GM18858 (cell line): ENCODE measurements around the gene CELF6.
"Not testable (repeated sequence)": the region's sequence is repeated elsewhere in the genome, so short reads cannot be mapped to it uniquely, and the experiment has no call there.

Source experiments
- ATAC-seq: cut with Tn5 transposase; IDR thresholded peaks from one replicate; pipeline ENCODE4 v1.9.1; 2021; ENCODE audit not compliant: unreplicated experiment

The CELF6 gene

DNA sequence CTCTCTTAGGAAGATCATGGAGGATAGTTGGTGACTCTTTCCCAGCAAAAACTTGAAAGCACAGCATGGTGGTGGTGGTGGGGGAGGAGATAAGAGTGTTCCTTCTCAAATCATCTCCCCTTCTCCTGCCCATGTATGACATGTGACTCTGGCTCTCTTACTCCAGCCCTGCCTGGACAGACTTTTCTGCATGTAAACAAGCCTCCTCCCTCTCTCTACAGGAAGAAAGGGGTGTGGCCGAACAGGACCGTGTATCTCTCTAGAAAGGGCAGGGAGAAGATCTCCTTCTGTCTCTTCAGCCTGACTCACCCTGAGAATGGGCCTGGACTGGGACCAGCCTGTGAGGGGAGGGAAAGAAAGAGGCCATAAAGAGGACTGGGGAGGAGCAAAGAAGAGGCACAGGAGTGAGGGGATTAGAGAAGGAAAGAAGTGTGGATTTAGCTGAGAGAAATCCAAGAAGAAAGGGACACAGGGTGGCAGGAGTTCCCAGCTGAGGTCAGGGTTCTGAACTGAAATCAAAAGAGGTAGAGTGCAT lies 1.5 kb downstream of the CELF6 start:
- no peak for ATAC-seq

DNA sequence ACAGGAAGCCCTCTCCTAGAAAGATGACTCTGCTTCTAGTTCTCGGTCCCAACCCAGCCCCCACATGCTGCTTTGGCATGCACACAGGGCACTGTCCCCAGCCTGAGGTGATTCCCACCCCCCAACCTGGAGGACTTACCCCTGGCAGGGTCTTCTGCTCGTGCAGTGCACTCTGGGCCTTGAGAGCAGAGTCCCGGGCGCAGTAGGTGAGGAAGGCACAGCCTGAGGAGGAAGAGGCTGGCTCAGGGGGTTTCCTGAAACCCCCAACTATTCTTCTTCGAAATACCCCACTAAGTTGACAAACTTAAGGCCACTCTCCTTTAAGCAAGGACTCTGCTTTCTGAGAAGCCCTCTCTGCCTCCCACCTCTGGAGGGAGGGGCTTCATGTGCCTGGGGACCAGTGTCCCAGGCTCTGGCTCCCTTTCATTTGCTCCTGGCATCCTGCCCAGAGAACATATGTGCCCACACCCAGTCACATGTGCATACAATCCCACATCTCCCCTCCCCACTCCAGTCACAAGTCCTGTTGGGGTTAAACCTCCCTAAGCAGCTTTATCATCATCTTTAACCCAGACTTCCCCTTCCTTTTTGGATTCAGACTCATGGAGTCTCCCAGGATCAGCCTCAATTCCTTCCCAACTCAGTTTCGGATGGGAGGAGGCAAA lies 4.1 kb downstream of the CELF6 start:
- ATAC-seq, result no peak

DNA sequence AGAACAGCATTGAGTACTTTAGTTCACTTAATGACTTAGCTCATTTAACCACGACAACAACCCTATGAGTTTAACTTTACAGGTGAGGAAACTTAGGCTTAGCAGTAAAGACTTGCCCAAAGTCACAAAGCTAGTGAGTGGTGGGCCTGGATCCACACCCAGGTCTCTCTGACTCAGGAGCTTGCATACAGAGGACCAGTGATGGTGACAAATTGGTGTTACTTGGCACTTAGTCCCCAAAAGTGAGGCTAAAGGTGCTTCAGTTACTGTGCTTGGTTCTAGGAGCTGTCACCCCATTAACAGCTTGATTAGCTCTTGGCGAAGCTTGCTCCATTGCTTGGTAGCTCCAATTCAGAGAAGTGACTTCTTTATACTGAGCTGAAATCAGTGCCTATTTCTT lies 6.1 kb downstream of the CELF6 start:
- ATAC-seq, result no peak

DNA sequence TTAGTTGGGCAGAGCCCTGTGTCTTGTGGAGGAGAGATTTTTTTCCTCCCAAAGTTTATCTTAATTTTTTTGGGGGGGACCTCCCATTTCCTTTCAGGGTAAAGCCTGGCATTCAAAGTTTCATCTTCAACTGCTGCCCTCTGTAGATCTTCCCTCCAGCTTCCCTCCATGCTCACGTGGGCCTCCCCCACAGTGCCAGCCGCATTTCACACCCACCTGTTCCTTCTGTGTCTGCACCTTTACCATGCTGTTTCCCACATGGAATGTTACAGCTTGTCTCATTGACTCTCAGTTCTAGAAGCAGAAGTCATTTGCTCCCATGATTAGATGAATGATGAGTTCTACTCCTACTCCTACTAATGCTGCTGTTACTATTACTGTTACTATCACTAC lies 6.5 kb downstream of the CELF6 start:
- no peak for ATAC-seq

DNA sequence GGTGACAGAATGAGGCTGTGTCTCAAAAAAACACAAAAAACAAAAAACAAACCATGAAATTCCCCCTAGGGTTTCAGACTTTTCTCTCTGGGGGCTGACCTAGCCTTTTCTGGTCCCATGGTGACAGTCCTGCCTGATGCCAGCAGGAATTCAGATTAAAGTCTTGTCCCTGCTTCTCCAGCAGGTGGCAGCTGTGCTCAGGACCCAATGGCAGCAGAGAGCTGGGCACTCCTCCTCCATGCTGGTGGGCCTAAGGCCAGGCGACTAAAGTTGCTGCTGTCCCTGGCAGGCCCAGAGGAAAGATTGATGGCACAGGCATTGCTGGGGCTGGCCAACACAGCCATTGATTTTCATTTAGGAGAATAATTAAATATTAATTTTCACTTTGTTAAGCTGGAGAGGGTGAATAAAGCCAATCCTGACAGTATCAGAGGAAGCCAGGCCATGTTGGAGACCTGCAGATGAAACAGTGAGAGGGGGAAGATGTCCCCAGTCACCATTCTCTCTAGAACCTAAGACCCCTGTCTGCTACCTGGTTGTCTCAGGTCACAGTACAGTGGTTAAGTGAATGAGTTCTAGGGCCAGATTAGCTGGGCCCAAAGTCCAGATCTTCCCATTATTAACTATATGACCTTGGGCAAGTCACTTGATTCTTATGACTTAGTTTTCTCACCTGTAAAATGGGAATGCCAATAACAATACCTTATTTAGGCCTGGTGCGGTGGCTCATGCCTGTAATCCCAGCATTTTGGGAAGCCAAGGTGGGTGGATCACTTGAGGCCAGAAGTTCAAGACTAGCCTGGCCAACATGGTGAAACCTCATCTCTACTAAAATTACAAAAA lies 7.1 kb downstream of the CELF6 start:
- no peak for ATAC-seq

DNA sequence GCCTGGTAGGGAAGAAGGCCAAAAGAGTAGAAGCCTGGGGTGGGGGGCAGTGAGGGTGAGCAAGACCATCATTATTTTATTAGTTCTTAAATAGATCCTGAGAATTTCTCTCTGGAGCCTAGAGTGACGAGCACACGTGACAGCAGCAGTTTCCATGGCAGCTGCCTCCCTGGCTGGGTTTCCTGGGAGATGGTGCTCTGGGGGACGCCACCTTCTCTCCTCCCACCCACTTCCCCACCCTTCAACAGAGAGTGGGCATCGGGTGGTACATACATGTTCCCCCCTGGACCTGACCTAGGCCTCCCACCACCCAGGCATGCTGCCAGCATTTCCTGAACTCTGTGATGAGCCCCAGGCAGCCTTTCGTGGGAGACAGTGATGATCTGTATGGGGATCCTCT lies 12.9 kb downstream of the CELF6 start:
- no peak for ATAC-seq

- ATAC-seq, result no peak
Observed at GRCh38 chr15:72306211-72306785, 13.7 kb downstream of the CELF6 start.

GRCh38 chr15:72304596-72304995 lies 15.4 kb downstream of the CELF6 start:
- ATAC-seq, result no peak

DNA sequence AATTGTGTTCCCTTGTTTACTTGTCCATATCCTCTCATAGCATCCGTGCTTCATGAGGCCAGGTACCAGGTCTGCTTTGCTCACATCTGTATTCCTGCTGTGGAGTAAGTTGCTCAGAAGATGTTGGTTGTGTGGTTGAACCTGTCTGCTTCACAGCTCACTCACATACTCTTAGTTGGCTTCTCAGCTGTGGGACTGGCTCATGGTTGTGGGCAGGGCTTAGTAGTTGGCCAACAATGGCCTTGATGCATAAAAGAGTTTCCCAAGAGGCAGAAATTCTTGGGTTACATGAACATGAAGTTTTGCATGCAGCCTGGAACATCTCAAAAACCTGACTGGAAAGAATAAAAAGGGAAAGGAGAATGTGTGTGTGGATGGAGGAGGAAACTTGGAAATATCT lies 17.0 kb downstream of the CELF6 start:
- ATAC-seq, result no peak

GRCh38 chr15:72289597-72290325 lies 30.2 kb downstream of the CELF6 start:
- ATAC-seq, result no peak

- ATAC-seq, result no peak
Observed at GRCh38 chr15:72288796-72289596, 31.0 kb downstream of the CELF6 start.

DNA sequence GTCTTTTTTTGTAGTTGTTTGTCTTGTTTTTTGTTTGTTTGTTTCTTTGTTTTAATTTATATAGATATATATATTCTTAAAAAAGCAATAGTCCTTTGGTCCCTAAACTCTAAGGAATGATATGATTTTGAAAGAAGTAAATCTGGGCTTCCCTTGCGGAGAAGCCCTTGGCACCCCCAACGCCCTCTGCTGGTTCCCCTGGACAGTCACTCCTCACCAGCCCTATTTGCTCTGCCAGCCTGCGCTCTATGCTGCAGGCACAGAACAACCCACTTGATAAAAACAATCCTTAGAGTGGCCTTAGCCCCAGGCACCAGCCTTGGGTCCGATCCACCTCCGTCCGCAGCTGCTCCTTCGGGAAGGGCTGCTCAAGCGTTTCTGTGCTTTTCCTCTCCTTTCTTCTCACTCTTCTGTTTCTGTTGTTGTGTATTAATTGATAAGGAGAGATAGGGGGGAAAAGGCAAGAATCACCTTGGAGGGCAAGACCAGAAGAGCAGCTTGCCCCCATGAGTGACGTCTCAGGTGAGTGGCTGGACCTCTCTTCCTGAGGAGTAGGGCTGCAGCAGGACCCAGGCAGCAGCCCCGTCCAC lies 33.9 kb downstream of the CELF6 start:
- no peak for ATAC-seq

DNA sequence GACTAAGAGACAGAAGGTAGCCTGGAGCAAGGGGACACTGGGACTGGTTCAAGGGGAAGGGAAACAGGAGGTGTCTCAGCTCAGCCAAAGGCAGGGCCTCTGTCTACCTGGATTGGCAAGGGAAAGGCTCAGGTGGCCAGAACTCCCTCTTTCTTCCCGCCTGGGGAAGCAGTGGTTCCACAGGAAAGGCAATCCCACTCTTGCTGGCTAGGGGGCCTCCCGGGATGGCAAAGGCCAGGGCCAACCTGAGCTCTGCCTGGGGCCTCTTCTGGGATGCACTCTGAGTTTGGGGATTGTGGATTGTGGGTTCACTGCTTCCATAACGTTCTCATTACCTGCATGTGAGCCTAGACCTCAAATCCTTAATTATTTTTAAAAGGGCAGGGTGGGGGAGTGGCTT lies 34.6 kb downstream of the CELF6 start:
- no peak for ATAC-seq

- no peak for ATAC-seq
Observed at GRCh38 chr15:72284781-72285180, 35.2 kb downstream of the CELF6 start.

GRCh38 chr15:72281713-72282112 lies 38.2 kb downstream of the CELF6 start:
- no peak for ATAC-seq

DNA sequence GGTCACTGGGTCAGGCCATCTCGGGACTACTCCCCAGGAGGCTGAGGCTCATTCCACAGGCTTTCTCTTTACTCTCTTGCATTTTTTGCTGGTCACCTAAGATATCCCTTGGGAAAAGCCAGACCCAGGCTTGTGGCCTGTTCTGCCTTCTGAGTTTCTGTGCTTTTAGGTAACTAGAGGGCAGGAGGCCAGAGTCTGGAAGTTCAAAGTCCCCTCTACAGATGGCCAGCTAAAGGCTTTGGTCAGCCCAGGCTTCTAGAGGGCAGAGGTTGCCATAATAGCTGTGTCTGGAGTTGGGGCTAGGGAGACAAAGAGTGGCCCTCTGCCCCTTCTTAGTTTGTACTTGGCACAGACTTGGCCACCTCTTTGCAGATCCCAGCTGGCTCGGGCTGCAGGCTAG lies 39.2 kb downstream of the CELF6 start:
- ATAC-seq, result no peak

- no peak for ATAC-seq
Observed at GRCh38 chr15:72278737-72279136, 41.2 kb downstream of the CELF6 start.

DNA sequence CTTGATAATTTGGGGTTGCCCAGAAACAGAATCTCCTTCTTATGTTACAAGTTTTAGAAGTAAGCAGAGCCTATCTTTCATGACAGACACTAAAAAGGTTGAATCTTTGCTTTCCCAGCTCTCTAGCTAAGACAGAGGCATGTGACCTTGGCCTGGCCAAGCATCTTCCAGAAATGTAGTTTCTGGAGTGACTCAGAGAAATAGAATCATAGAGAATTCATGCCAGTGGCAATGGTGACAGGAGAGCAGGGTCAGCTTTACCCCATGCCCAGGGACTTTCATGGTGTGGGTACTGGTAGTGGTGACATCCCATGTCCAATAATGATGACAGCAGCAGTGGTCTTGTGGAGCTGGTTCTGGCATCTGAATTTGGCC lies 43.6 kb downstream of the CELF6 start:
- no peak for ATAC-seq

DNA sequence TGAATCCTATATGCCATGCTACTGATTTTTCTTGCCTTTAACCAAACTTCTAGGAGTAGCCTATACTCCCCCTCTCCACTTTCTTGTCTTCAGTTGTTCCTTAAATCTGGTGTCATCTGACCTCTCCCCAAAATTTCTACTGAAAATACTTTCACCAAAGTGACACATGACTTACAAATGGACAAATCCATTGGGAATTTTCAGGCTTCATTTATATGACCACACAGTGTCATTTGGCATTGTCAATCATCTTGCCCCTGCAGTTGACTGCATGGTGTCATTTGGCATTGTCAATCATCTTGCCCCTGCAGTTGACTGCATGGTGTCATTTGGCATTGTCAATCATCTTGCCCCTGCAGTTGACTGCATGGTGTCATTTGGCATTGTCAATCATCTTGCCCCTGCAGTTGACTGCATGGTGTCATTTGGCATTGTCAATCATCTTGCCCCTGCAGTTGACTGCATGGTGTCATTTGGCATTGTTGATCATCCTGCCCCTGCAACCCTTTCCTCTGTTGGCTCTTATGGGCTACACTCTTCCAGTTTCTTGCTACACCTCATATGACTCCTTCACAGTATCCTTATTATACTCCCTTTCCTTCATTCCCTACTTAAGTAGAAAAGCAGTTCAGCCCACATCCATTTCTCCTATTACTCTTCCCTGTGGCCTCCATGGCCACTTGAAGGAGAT lies 44.2 kb downstream of the CELF6 start:
- ATAC-seq, result not testable (repeated sequence)

- ATAC-seq, result no peak
Observed at GRCh38 chr15:72272997-72273352, 47.0 kb downstream of the CELF6 start.
